KBM-7 (cell line): Measurements from ENCODE around the gene COPS2.
A peak's percentile ranks its signal among the peaks of the same experiment; 100 is the strongest.
"Not testable (repeated sequence)": the region's sequence is repeated elsewhere in the genome, so short reads cannot be mapped to it uniquely, and the experiment has no call there.

Experiments
- DNase-seq: peaks from one replicate; pipeline ENCODE4 v3.0.0-alpha.2; 2015
- in situ Hi-C: fragments of 300-500 bp; cut with MboI; formaldehyde crosslinking; loops from 2 replicates; pipeline ENCODE4 v1.14.3; 2020; ENCODE audit warnings: low sequenced_read_pairs, low pct_unique_long_range_greater_than_20kb, mixed read lengths

Gene COPS2

GRCh38 chr15:49155110-49155833, at the start of gene COPS2:
Gene COPS2 (minus strand): TSS chr15:49155599. CDS start chr15:49155578, 21 bp downstream.
- in situ Hi-C loops, result no loop called here
- DNase-seq, result peak; percentile 99

GRCh38 chr15:49200347-49200746, 44.9 kb upstream of the COPS2 start:
- no peak for DNase-seq
- in situ Hi-C loops, result no loop called here

- in situ Hi-C loops, result no loop called here
- no peak for DNase-seq
Observed at GRCh38 chr15:49199666-49200065, 44.3 kb upstream of the COPS2 start.

- in situ Hi-C loops, result no loop called here
- DNase-seq, result no peak
Observed at GRCh38 chr15:49196856-49197255, 41.5 kb upstream of the COPS2 start.

GRCh38 chr15:49191892-49192291, 36.5 kb upstream of the COPS2 start:
- DNase-seq, result no peak
- in situ Hi-C loops, result no loop called here

GRCh38 chr15:49190586-49190985, 35.2 kb upstream of the COPS2 start:
- in situ Hi-C loops, result no loop called here
- DNase-seq, result peak; percentile 84

GRCh38 chr15:49189631-49190030, 34.2 kb upstream of the COPS2 start:
- DNase-seq, result no peak
- in situ Hi-C loops, result no loop called here

GRCh38 chr15:49188933-49189332, 33.5 kb upstream of the COPS2 start:
- DNase-seq, result no peak
- in situ Hi-C loops, result no loop called here

GRCh38 chr15:49187549-49188245, 32.3 kb upstream of the COPS2 start:
- in situ Hi-C loops, result no loop called here
- no peak for DNase-seq

GRCh38 chr15:49185473-49185872, 30.1 kb upstream of the COPS2 start:
- in situ Hi-C loops, result no loop called here
- DNase-seq, result no peak

GRCh38 chr15:49183741-49184140, 28.3 kb upstream of the COPS2 start:
- DNase-seq, in situ Hi-C loops: not testable (repeated sequence)

- DNase-seq, result no peak
- in situ Hi-C loops, result no loop called here
Observed at GRCh38 chr15:49182128-49182527, 26.7 kb upstream of the COPS2 start.

GRCh38 chr15:49179433-49180190, 24.2 kb upstream of the COPS2 start:
- in situ Hi-C loops, result no loop called here
- no peak for DNase-seq

- no peak for DNase-seq
- in situ Hi-C loops, result no loop called here
Observed at GRCh38 chr15:49178497-49178896, 23.1 kb upstream of the COPS2 start.

GRCh38 chr15:49175582-49176397, 20.4 kb upstream of the COPS2 start:
- DNase-seq, in situ Hi-C loops: not testable (repeated sequence)

GRCh38 chr15:49174902-49175301, 19.5 kb upstream of the COPS2 start:
- in situ Hi-C loops, result no loop called here

GRCh38 chr15:49171790-49172189, 16.4 kb upstream of the COPS2 start:
- in situ Hi-C loops, result no loop called here
- peak; percentile 40 for DNase-seq

More at GRCh38 chr15:49174902-49175301, 19.5 kb upstream of the COPS2 start:
- peak; percentile 23 for DNase-seq

- in situ Hi-C loops, result no loop called here
- peak; percentile 97 for DNase-seq
Observed at GRCh38 chr15:49169880-49170597, 14.6 kb upstream of the COPS2 start, which contains the start of gene GALK2. Gene GALK2 (plus strand): TSS chr15:49170247. CDS start chr15:49170323, 76 bp downstream.
